ENCODE results near the gene LY6G5B. TPM values are rescaled to one million over a fixed set of nuclear protein-coding genes. Genes with fewer than 3 reads are reported as not detected.
A peak's percentile ranks its signal among the peaks of the same experiment; 100 is the strongest.

LY6G5B gene
- total RNA-seq, 2 donors from 2014 or later = 13.9 to 17.0 TPM

DNA sequence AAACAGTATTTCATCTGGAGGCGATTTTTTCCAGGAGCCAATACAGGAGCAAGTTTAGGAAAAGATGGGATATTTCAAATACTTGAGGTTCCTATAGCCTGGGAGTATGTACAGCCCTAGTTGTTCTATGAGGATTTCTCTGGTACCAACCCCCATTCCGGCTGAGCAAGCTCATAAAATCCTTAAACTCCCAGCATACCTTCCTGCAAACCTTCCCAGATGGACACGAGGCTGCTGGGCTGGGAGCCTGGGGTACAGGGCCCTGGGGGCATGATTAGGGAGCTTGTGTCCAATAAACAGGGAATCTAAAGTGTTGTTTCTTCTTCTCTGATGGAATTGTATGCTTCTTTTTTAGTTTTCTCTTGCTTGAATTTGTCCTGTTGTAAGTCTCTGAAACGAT, 47.8 kb upstream of the LY6G5B start:
- no peaks in the 10 kb centered on the region for H3K27me3 Mint-ChIP-seq (ENCODE audit: insufficient read depth)
- Histone ChIP-seq H3K27ac (ENCODE audit: low read depth, low read length) (no peak overlapping the region), H3K36me3 (ENCODE audit: control insufficient read depth, insufficient read depth, low read length) (peaks cover 51% of the 10 kb centered on the region), H3K4me3 (ENCODE audit: low read length) (peak overlapping the region; percentile 99), H3K4me1 (ENCODE audit: control insufficient read depth, insufficient read depth, low read length) (no peaks in the 10 kb centered on the region), H3K27me3 (ENCODE audit: control insufficient read depth, insufficient read depth, low read length, poor library complexity, severe bottlenecking) (no peaks in the 10 kb centered on the region), H3K9ac (ENCODE audit: extremely low read depth, low read length, poor library complexity, severe bottlenecking) (peak overlapping the region; percentile 99), H3K9me3 (ENCODE audit: control insufficient read depth, low read length) (no peaks in the 10 kb centered on the region)
- TF ChIP-seq, protein P1, sequence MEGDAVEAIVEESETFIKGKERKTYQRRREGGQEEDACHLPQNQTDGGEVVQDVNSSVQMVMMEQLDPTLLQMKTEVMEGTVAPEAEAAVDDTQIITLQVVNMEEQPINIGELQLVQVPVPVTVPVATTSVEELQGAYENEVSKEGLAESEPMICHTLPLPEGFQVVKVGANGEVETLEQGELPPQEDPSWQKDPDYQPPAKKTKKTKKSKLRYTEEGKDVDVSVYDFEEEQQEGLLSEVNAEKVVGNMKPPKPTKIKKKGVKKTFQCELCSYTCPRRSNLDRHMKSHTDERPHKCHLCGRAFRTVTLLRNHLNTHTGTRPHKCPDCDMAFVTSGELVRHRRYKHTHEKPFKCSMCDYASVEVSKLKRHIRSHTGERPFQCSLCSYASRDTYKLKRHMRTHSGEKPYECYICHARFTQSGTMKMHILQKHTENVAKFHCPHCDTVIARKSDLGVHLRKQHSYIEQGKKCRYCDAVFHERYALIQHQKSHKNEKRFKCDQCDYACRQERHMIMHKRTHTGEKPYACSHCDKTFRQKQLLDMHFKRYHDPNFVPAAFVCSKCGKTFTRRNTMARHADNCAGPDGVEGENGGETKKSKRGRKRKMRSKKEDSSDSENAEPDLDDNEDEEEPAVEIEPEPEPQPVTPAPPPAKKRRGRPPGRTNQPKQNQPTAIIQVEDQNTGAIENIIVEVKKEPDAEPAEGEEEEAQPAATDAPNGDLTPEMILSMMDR (conservative IDR thresholded peaks at IDR 0.05) = no peak
- H3K36me3 Mint-ChIP-seq (ENCODE audit: low read depth) = peaks cover 54% of the 10 kb centered on the region
- WGBS, 2 experiments (ENCODE audit: insufficient coverage in 1 of 2, insufficient read length in 1 of 2) = 36 to 54% methylated on average over 2 to 4 of the region's 4 CpGs
- peak overlapping the region; percentile 93 for H3K27ac Mint-ChIP-seq
- peak overlapping the region; percentile 89 for H3K4me3 Mint-ChIP-seq
- no peaks in the 10 kb centered on the region for H3K9me3 Mint-ChIP-seq
- no peak for DNase-seq
- H3K4me1 Mint-ChIP-seq = peaks cover 11% of the 10 kb centered on the region

DNA sequence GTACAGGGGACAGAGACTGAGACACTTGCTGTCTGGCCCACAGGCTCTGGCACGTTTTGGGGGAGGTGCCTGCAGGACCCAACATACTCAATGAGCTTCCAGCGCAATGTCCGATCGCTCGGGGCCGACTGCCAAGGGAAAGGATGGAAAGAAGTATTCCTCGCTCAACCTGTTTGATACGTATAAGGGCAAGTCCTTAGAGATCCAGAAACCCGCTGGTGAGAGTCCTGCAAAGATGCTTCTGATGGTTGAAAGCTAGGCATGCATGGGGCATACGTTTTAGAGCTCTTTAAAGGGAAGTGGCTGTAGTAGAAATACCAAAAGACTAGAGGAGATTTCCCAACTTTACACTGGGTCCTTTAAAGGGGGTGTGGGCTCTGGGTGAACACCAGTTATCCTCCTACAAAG, 47.1 kb upstream of the LY6G5B start:
- DNase-seq = no peak
- Histone ChIP-seq H3K9me3 (ENCODE audit: control insufficient read depth, low read length) (no peaks in the 10 kb centered on the region), H3K4me3 (ENCODE audit: low read length) (peak overlapping the region; percentile 99), H3K36me3 (ENCODE audit: control insufficient read depth, insufficient read depth, low read length) (peaks cover 58% of the 10 kb centered on the region), H3K27me3 (ENCODE audit: control insufficient read depth, insufficient read depth, low read length, poor library complexity, severe bottlenecking) (no peaks in the 10 kb centered on the region), H3K27ac (ENCODE audit: low read depth, low read length) (no peak overlapping the region), H3K4me1 (ENCODE audit: control insufficient read depth, insufficient read depth, low read length) (no peaks in the 10 kb centered on the region), H3K9ac (ENCODE audit: extremely low read depth, low read length, poor library complexity, severe bottlenecking) (peak overlapping the region; percentile 99)
- H3K4me1 Mint-ChIP-seq = peaks cover 11% of the 10 kb centered on the region
- peaks cover 60% of the 10 kb centered on the region for H3K36me3 Mint-ChIP-seq (ENCODE audit: low read depth)
- peak overlapping the region; percentile 89 for H3K4me3 Mint-ChIP-seq
- WGBS, 2 experiments (ENCODE audit: insufficient coverage in 1 of 2, insufficient read length in 1 of 2) = 89 to 91% methylated on average over 10 of the region's 10 CpGs
- peak overlapping the region; percentile 93 for H3K27ac Mint-ChIP-seq
- H3K27me3 Mint-ChIP-seq (ENCODE audit: insufficient read depth) = no peaks in the 10 kb centered on the region
- TF ChIP-seq, protein P1 (conservative IDR thresholded peaks at IDR 0.05) = no peak
- no peaks in the 10 kb centered on the region for H3K9me3 Mint-ChIP-seq

DNA sequence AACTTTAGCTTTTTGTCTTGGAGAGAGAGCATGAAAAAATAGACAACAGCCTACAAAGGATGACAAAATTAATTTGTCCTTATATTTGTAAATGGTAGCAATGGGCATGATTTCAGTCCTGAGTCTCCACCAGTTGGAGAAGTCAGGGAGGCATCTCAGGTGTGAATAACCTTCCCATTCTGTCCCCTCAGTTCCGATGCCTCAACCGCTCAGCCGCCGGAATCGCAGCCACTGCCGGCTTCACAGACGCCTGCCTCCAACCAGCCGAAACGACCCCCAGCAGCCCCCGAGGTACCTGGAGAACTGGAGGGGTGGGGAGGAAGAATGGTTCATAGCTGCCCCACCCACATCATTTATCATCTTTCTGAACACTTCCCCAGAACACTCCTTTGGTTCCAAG, 45.7 kb upstream of the LY6G5B start:
- Histone ChIP-seq H3K4me1 (ENCODE audit: control insufficient read depth, insufficient read depth, low read length) (no peaks in the 10 kb centered on the region), H3K27ac (ENCODE audit: low read depth, low read length) (no peak overlapping the region), H3K9me3 (ENCODE audit: control insufficient read depth, low read length) (no peaks in the 10 kb centered on the region), H3K4me3 (ENCODE audit: low read length) (no peak overlapping the region), H3K27me3 (ENCODE audit: control insufficient read depth, insufficient read depth, low read length, poor library complexity, severe bottlenecking) (no peaks in the 10 kb centered on the region), H3K36me3 (ENCODE audit: control insufficient read depth, insufficient read depth, low read length) (peaks cover 72% of the 10 kb centered on the region), H3K9ac (ENCODE audit: extremely low read depth, low read length, poor library complexity, severe bottlenecking) (no peak overlapping the region)
- no peak overlapping the region for H3K27ac Mint-ChIP-seq
- peaks cover 74% of the 10 kb centered on the region for H3K36me3 Mint-ChIP-seq (ENCODE audit: low read depth)
- no peak for DNase-seq
- TF ChIP-seq, protein P1 (conservative IDR thresholded peaks at IDR 0.05) = no peak
- H3K4me1 Mint-ChIP-seq = peaks cover 11% of the 10 kb centered on the region
- WGBS, 2 experiments (ENCODE audit: insufficient coverage in 1 of 2, insufficient read length in 1 of 2) = 96 to 100% methylated on average over 2 to 10 of the region's 10 CpGs
- no peaks in the 10 kb centered on the region for H3K27me3 Mint-ChIP-seq (ENCODE audit: insufficient read depth)
- H3K4me3 Mint-ChIP-seq = no peak overlapping the region
- no peaks in the 10 kb centered on the region for H3K9me3 Mint-ChIP-seq

Data from endodermal cell (in vitro differentiated cells).